Cardiac fibroblast (primary cell): Measurements from ENCODE around the gene CASP2.
"Not testable (repeated sequence)": the region's sequence is repeated elsewhere in the genome, so short reads cannot be mapped to it uniquely, and the experiment has no call there.

Experiments used
- DNase-seq, 2 donors: peaks; one replicate each; pipeline versions ENCODE4 v3.0.0 to v3.0.0-alpha.2; 2010; ENCODE audit warnings: low read depth in 2 of 2
- H3K4me3 ChIP-seq, 2 donors: replicated peaks in 1 of 2; 1 replicate in 1 of 2; 2 replicates in 1 of 2; pipeline ENCODE4 v1.5.1; 2011; ENCODE audit warnings: low read depth in 2 of 2, low read length in 2 of 2, mild to moderate bottlenecking in 2 of 2, moderate library complexity in 1 of 2
- CTCF ChIP-seq: IDR thresholded peaks from one replicate; pipeline ENCODE4 v1.5.1; 2011; ENCODE audit warnings: low read depth, mild to moderate bottlenecking, low read length, inconsistent platforms

Gene CASP2

GRCh38 chr7:143289421-143289820, 1.3 kb downstream of the CASP2 start:
- no peak for TF ChIP-seq CTCF
- peak overlapping the region; percentile 87 to 91 for H3K4me3 ChIP-seq
- peak in 1 of 2 donors; percentile 30 for DNase-seq

- peak overlapping the region in 1 of 2 donors; percentile 91 for H3K4me3 ChIP-seq
- not testable (repeated sequence) for DNase-seq
Observed at GRCh38 chr7:143289888-143290287, 1.7 kb downstream of the CASP2 start.

GRCh38 chr7:143290293-143290692, 2.1 kb downstream of the CASP2 start:
- DNase-seq: no peak
- no peak for TF ChIP-seq CTCF
- no peak overlapping the region for H3K4me3 ChIP-seq

- DNase-seq: no peak
- TF ChIP-seq CTCF: no peak
- H3K4me3 ChIP-seq: no peak overlapping the region
Observed at GRCh38 chr7:143292876-143293275, 4.7 kb downstream of the CASP2 start.

- TF ChIP-seq CTCF: no peak
- H3K4me3 ChIP-seq: no peak overlapping the region
- peak in 1 of 2 donors; percentile 66 for DNase-seq
Observed at GRCh38 chr7:143295870-143296269, 7.7 kb downstream of the CASP2 start.

- no peak for DNase-seq
- no peak overlapping the region for H3K4me3 ChIP-seq
Observed at GRCh38 chr7:143296686-143297085, 8.5 kb downstream of the CASP2 start.

GRCh38 chr7:143299346-143299745, 11.2 kb downstream of the CASP2 start:
- TF ChIP-seq CTCF: no peak
- H3K4me3 ChIP-seq: no peak overlapping the region
- peak in 1 of 2 donors; percentile 47 for DNase-seq

More at GRCh38 chr7:143296686-143297085, 8.5 kb downstream of the CASP2 start:
- no peak for TF ChIP-seq CTCF

GRCh38 chr7:143299840-143300239, 11.7 kb downstream of the CASP2 start:
- TF ChIP-seq CTCF: peak; percentile 50
- peak in 1 of 2 donors; percentile 20 for DNase-seq
- no peak overlapping the region for H3K4me3 ChIP-seq
